A549 treated with Mapracorat at 1 μM for 4 hours (cell line): Measurements from ENCODE around the gene CDH16. TPM values are rescaled to one million over a fixed set of nuclear protein-coding genes. Genes with fewer than 3 reads are reported as not detected.

Source experiments
- total RNA-seq: library from RNA; stranded (reverse); fragments of 200-300 nt; extraction: Qiagen RNA extraction; gene quantifications from 5 replicates; pipeline ENCODE4 v1.2.3, GENCODE V29; 2022

Gene CDH16, protein sequence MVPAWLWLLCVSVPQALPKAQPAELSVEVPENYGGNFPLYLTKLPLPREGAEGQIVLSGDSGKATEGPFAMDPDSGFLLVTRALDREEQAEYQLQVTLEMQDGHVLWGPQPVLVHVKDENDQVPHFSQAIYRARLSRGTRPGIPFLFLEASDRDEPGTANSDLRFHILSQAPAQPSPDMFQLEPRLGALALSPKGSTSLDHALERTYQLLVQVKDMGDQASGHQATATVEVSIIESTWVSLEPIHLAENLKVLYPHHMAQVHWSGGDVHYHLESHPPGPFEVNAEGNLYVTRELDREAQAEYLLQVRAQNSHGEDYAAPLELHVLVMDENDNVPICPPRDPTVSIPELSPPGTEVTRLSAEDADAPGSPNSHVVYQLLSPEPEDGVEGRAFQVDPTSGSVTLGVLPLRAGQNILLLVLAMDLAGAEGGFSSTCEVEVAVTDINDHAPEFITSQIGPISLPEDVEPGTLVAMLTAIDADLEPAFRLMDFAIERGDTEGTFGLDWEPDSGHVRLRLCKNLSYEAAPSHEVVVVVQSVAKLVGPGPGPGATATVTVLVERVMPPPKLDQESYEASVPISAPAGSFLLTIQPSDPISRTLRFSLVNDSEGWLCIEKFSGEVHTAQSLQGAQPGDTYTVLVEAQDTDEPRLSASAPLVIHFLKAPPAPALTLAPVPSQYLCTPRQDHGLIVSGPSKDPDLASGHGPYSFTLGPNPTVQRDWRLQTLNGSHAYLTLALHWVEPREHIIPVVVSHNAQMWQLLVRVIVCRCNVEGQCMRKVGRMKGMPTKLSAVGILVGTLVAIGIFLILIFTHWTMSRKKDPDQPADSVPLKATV
- total RNA-seq, result 3.7 to 4.9 TPM (median 4.4 TPM) in 5 replicates

DNA sequence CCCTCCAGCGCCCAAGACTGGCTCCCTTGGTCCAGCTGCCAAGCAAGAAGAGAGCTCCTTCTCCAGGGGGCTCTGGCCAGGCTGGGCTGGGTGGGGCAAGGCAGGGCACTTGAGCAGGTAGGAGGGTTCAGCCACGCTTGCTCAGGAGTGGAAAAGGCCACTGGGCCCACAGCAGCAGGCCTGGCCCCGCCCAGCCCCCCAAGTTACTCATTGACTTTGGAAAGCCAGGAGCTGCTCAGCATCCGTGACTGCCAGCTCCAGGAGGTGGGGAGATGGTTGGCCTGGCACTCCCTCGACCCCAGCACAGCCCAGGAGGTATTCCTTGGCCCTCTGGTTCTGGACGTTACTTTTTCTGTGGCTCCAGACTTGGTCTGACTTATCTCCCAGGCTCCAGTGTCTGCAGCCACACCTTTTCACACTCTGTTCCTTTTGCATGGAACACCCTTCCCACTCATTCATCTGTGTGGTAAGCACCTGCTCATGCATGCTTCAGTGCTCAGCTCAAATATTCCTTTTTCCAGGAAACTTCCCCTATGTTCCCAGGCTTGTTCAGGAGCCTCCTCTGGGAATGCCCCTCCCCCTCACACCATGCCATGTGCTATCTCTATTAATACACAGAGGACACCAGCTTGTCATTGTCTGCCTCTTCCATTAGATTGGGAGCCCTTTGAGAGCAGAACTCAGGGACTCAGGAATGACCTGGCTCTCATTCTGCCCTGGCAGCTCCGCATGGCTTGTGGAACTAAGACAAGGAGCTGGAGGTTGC lies at the start of gene CDH16:
CDH16 (minus strand) TSS at position 83 of the 766 bp plus-strand sequence. CDS start 820 bp downstream, outside the sequence.

GRCh38 chr16:66961065-66961744 lies 42.5 kb upstream of the CDH16 start, which contains the start of gene CES3:
TSS of gene CES3 (plus strand) at chr16:66961266. CDS start at chr16:66961308, 42 bp downstream.

DNA sequence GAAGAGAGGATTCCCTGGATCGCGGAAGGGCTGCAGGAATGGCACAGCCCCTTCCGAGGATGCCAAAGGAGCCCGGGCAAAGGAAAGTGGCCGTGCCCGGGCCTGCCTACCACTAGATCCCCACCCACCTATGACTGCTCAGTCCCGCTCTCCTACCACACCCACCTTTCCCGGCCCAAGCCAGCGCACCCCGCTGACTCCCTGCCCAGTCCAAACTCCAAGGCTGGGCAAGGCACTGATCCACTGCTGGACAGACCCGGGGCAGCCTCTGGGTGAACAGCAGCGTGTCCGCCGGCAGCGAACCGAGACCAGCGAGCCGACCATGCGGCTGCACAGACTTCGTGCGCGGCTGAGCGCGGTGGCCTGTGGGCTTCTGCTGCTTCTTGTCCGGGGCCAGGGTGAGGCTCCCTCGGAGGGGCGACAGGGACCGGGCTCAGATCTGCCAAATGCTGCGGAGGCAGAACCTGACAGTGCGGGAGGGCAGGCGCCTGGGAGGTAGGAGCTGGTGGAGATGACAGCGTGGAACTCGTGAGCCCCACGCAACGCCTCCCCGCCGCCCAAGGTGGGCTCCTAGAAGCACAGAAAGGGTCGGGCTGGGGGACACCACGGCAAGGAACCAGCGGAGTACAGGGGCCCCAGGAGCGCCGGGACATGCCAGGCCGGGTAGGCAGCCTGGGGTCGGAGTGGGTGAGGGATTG lies 16.8 kb upstream of the CDH16 start, which contains the start of gene CES2:
CES2 (plus strand) TSS at position 203 of the 698 bp plus-strand sequence; CDS start at position 323, 120 bp downstream.

GRCh38 chr16:66934138-66934838 lies 15.6 kb upstream of the CDH16 start, which contains the start of gene CIAO2B:
TSS of gene CIAO2B (minus strand) at chr16:66934402. CDS start at chr16:66934364, 38 bp downstream.

DNA sequence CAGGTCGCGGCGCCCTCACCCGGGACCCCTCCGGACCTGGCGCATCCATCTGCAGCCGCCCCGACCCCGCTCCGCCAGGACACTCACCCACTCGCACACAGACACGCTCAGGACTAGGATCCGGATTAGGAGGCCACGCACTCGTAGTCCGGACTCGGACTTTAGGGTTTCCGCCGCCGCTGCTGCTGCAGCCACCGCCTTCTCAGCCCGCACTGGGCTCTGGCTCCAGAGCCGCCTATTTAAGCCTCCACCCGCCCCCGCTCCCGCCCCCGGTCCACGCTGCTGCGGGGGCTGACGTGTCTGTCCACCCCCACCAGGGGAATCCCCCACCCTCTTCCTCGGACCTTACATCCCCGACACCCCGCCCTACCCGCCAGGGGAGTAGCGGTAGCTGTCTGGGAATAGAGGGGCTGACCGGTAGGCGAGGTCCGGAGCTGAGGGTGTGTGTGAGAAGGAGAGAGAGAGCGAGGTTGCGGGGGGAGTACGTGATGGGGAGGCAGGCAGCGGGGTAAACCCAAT lies 6.7 kb upstream of the CDH16 start, which contains the start of gene RRAD:
RRAD (minus strand) TSS at position 214 of the 519 bp plus-strand sequence. CDS start 356 bp downstream, outside the sequence.

DNA sequence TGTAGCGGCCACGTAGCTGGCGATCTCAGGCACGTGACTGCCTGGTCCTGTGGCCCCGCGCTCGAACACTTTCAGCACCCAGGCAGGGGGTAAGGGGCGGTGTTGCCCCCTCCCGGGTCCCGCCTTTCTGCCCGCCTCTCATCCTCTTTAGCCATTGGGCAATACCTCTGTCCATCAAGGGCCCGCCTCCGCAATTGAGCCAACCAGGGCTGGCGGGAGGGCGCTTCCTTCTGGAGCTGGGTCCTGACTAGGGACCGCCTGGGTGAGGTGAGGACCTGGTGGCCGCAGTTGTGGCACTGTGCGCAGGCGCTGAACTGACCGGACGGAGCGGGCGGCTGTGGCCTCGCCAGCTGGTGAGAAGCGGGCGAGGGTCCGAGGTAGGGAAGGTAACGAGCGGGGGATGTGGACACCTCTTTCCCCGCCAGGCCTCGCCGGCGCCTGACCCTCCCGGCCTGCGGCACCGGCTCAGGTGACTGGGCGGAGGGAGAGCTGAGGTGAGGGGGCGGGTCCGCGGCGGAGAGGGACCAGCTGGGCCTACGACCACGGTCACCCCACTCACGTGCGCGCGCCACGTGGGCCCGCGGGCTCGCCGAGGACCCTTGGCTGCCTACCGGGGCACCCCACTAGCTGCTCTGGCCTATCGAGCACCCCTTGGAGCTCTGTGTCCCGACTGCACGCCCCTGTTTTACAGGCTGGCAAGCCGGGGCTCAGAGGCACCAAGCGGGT lies 38.2 kb downstream of the CDH16 start, which contains the start of gene PDP2:
PDP2 (plus strand) TSS at position 228 of the 726 bp plus-strand sequence. CDS start 3,770 bp downstream, outside the sequence.

Other genes starting within 250 kb of the CDH16 start
- 21.2 to 37.2 TPM (median 33.0 TPM) in 5 replicates for gene CMTM4, start 222.1 kb downstream of the CDH16 start, total RNA-seq
- gene DYNC1LI2, start 167.3 kb downstream of the CDH16 start, total RNA-seq, result 41.2 to 52.7 TPM (median 48.3 TPM) in 5 replicates
- gene TERB1, start 117.3 kb downstream of the CDH16 start, total RNA-seq, result not detected in 5 replicates
- 63.5 to 74.9 TPM (median 66.4 TPM) in 5 replicates for gene NAE1, start 87.9 kb downstream of the CDH16 start, total RNA-seq
- 0.08 TPM in 1 of 5 replicates, not detected in the others for gene CA7, start 74.5 kb downstream of the CDH16 start, total RNA-seq
- gene PDP2, start 38.4 kb downstream of the CDH16 start, total RNA-seq, result 4.4 to 6.5 TPM (median 6.3 TPM) in 5 replicates
- gene RRAD, start 6.7 kb upstream of the CDH16 start, total RNA-seq, result 27.6 to 46.6 TPM (median 39.4 TPM) in 5 replicates
- gene CIAO2B, start 15.5 kb upstream of the CDH16 start, total RNA-seq, result 148 to 193 TPM (median 178 TPM) in 5 replicates
- gene CES2, start 16.6 kb upstream of the CDH16 start, total RNA-seq, result 29.3 to 37.6 TPM (median 32.1 TPM) in 5 replicates
- gene CES3, start 42.4 kb upstream of the CDH16 start, total RNA-seq, result 2.3 to 3.6 TPM (median 2.4 TPM) in 5 replicates
- gene CES4A, start 69.7 kb upstream of the CDH16 start, total RNA-seq, result 1.9 to 3.3 TPM (median 2.9 TPM) in 5 replicates
- 43.4 to 64.6 TPM (median 52.4 TPM) in 5 replicates for gene CBFB, start 110.3 kb upstream of the CDH16 start, total RNA-seq
- gene PHAF1, start 191.1 kb upstream of the CDH16 start, total RNA-seq, result 22.3 to 24.6 TPM (median 22.8 TPM) in 5 replicates
- gene B3GNT9, start 232.1 kb upstream of the CDH16 start, total RNA-seq, result 7.4 to 10.0 TPM (median 9.2 TPM) in 5 replicates
- gene TRADD, start 241.0 kb upstream of the CDH16 start, total RNA-seq, result 15.2 to 21.9 TPM (median 21.3 TPM) in 5 replicates
- 5.8 to 11.5 TPM (median 8.5 TPM) in 5 replicates for gene FBXL8, start 241.1 kb upstream of the CDH16 start, total RNA-seq
- 12.2 to 21.9 TPM (median 16.8 TPM) in 5 replicates for gene HSF4, start 245.9 kb upstream of the CDH16 start, total RNA-seq